ENCODE data around the gene GRIP1. TPM values are rescaled to one million over a fixed set of nuclear protein-coding genes. Genes with fewer than 3 reads are reported as not detected.

GRIP1 gene, protein sequence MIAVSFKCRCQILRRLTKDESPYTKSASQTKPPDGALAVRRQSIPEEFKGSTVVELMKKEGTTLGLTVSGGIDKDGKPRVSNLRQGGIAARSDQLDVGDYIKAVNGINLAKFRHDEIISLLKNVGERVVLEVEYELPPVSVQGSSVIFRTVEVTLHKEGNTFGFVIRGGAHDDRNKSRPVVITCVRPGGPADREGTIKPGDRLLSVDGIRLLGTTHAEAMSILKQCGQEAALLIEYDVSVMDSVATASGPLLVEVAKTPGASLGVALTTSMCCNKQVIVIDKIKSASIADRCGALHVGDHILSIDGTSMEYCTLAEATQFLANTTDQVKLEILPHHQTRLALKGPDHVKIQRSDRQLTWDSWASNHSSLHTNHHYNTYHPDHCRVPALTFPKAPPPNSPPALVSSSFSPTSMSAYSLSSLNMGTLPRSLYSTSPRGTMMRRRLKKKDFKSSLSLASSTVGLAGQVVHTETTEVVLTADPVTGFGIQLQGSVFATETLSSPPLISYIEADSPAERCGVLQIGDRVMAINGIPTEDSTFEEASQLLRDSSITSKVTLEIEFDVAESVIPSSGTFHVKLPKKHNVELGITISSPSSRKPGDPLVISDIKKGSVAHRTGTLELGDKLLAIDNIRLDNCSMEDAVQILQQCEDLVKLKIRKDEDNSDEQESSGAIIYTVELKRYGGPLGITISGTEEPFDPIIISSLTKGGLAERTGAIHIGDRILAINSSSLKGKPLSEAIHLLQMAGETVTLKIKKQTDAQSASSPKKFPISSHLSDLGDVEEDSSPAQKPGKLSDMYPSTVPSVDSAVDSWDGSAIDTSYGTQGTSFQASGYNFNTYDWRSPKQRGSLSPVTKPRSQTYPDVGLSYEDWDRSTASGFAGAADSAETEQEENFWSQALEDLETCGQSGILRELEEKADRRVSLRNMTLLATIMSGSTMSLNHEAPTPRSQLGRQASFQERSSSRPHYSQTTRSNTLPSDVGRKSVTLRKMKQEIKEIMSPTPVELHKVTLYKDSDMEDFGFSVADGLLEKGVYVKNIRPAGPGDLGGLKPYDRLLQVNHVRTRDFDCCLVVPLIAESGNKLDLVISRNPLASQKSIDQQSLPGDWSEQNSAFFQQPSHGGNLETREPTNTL
- total RNA-seq (2012; rRNA removed) (under 0.01 TPM in 2 replicates), polyA plus RNA-seq (2012; rRNA removed) (0.07 and 0.17 TPM in 2 replicates), Bru-seq, nascent RNA (percentile 7 among the genes with signal in this experiment), BruChase-seq, experiment 1, labeled RNA remaining after a 6-hour chase (percentile 7 among the genes with signal in this experiment), BruChase-seq, experiment 2, labeled RNA remaining after a 2-hour chase (percentile 4 among the genes with signal in this experiment)
- 0.01 TPM in 1 of 2 replicates, not detected in the other for polyA plus RNA-seq (2012; cell fraction: cytosol; rRNA removed)
- 0.10 TPM in 1 of 2 replicates, not detected in the other for polyA plus RNA-seq (2012; cell fraction: nucleus; rRNA removed; ENCODE audit: low replicate concordance)
- long read RNA-seq: 0 reads

DNA sequence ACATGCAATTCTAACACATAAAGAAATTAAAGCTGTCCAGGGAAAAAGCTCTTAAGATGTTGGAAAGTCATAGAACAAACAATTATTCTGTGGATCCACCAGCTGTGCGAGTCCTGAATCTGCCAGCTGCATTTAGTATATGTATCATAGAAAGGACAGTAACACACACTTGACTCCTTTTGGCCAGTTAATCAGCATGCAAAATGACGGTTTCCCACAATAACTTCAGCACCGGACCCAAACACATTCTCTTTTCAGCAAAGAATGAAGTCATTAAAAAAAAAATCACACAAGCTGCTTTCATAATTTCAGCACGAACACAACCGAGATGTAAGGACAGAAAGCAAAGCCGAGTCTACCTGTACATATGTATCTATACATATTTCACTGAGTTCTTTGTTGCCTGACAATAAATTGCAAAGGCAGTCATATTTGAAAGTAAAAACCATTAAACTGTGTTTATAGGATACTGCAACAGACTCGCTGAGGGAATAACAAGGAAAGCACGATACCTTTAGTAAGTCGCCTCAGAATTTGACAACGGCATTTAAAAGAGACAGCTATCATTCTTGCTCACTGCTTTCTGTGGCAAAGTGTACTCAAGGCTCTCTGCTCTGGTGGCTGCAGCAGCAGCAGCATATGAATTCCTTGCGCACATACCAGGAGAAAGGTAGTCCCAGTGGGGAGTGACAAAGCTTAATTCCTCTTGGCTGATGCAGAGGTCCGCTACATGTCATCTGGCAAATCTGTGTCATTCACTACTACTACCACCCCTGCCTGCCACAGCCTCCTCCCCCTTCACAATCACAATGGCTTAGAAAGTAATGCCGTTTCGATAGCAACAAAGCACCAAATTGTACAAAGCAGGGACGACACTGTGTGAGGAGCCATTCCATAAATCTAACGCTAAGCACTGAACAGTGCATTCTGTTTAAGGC lies at the start of gene GRIP1:
Gene GRIP1 (minus strand): TSS at position 739 of the 938 bp plus-strand sequence. CDS start 172 bp downstream, at position 567.
- Histone ChIP-seq H3K79me1 (ENCODE audit: low read depth in 1 of 2, low read length in 2 of 2) (no peaks in the 10 kb centered on the region), H3K23ac (ENCODE audit: low read depth, low read length) (no peak within 1 kb of the TSS), H3K9me1 (ENCODE audit: insufficient read depth, low read length) (no peaks in the 10 kb centered on the region), H2AK5ac (ENCODE audit: low read depth, low read length) (no peak within 1 kb of the TSS), H3K4me1 (ENCODE audit: control insufficient read depth, insufficient read depth, low read length) (no peaks in the 10 kb centered on the region), H2AK9ac (replicated peaks; ENCODE audit: low read depth, low read length, poor library complexity) (peak within 1 kb of the TSS; percentile 3), H3K4ac (ENCODE audit: low read depth, low read length) (no peak within 1 kb of the TSS), H3K4me2 (ENCODE audit: low read depth, low read length) (no peak within 1 kb of the TSS), H4K91ac (ENCODE audit: insufficient read depth, low read depth, low read length) (no peak within 1 kb of the TSS), H2BK120ac (ENCODE audit: low read depth, low read length) (no peak within 1 kb of the TSS), H3K4me3 (ENCODE audit: insufficient read depth, low read depth, low read length) (no peak within 1 kb of the TSS), H3K18ac (ENCODE audit: low read depth, low read length) (no peak within 1 kb of the TSS), H2AFZ (replicated peaks; ENCODE audit: low read length, poor library complexity) (no peak within 1 kb of the TSS), H4K8ac (ENCODE audit: low read depth in 2 of 2, low read length in 2 of 2) (no peak within 1 kb of the TSS), H3K9me3 (ENCODE audit: control insufficient read depth, insufficient read depth, low read length) (no peaks in the 10 kb centered on the region), H3K27me3 (ENCODE audit: control insufficient read depth, insufficient read depth, low read length) (no peaks in the 10 kb centered on the region), H2BK15ac (ENCODE audit: low read depth, low read length) (no peak within 1 kb of the TSS), H3K14ac (replicated peaks; ENCODE audit: low read depth, low read length) (no peak within 1 kb of the TSS), H3K9ac (ENCODE audit: low read depth, low read length) (no peak within 1 kb of the TSS), H2BK5ac (ENCODE audit: low read depth, low read length, poor library complexity, severe bottlenecking) (no peak within 1 kb of the TSS), H3K27ac (ENCODE audit: insufficient read depth, low read length) (no peak within 1 kb of the TSS), H3K56ac (ENCODE audit: extremely low read depth, insufficient read depth, low read length) (no peak within 1 kb of the TSS), H4K20me1 (ENCODE audit: insufficient read depth, low read length) (no peaks in the 10 kb centered on the region), H2BK20ac (ENCODE audit: low read depth, low read length) (no peak within 1 kb of the TSS), H3K36me3 (ENCODE audit: control insufficient read depth, insufficient read depth, low read length) (no peaks in the 10 kb centered on the region), H4K5ac (ENCODE audit: low read depth, low read length) (no peak within 1 kb of the TSS)
- in situ Hi-C loops (cut with MboI; ENCODE audit: low sequenced_read_pairs): no loop called here
- DNase-seq: no peak
- dilution Hi-C loops (cut with HindIII; ENCODE audit: low sequenced_read_pairs, unreplicated experiment): no loop called here
- POLR2A ChIA-PET (ENCODE audit: unreplicated experiment): no interaction called here
- intact Hi-C loops (cut with micrococcal nuclease): no loop called here
- BruUV-seq (replicated peaks): no TSS peak
- 63% methylated on average over 6 of the region's 16 CpGs; no CpG with 5 or more reads in 1 of the 2 experiments for WGBS, 2 experiments (ENCODE audit: extremely low coverage in 2 of 2, insufficient read length in 1 of 2)
- CTCF ChIA-PET: interaction anchor here (0.7 kb wide), 1 partner anchor 174 kb away, joined by 4 read pairs; no protein-coding TSS in a partner anchor
- ATAC-seq (ENCODE audit: low read depth): no peak
- TF ChIP-seq FOS (IDR thresholded peaks at IDR 0.05; ENCODE audit: low read depth, low read length): no peak
- no peak for TF ChIP-seq NFE2L2 (IDR thresholded peaks at IDR 0.05; ENCODE audit: low read depth, low read length)
- TF ChIP-seq RCOR1 (IDR thresholded peaks at IDR 0.05; ENCODE audit: insufficient replicate concordance, low read length): no peak
- no peak for TF ChIP-seq CEBPB (IDR thresholded peaks at IDR 0.05; ENCODE audit: low read depth, low read length)
- TF ChIP-seq, protein P1, sequence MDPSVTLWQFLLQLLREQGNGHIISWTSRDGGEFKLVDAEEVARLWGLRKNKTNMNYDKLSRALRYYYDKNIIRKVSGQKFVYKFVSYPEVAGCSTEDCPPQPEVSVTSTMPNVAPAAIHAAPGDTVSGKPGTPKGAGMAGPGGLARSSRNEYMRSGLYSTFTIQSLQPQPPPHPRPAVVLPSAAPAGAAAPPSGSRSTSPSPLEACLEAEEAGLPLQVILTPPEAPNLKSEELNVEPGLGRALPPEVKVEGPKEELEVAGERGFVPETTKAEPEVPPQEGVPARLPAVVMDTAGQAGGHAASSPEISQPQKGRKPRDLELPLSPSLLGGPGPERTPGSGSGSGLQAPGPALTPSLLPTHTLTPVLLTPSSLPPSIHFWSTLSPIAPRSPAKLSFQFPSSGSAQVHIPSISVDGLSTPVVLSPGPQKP (IDR thresholded peaks at IDR 0.05; ENCODE audit: borderline replicate concordance, low read depth, low read length): no peak
- no peak for TF ChIP-seq MXI1 (IDR thresholded peaks at IDR 0.05; ENCODE audit: borderline replicate concordance, low read depth, low read length)
- TF ChIP-seq CHD1 (IDR thresholded peaks at IDR 0.05; ENCODE audit: low read depth, low read length): no peak
- TF ChIP-seq, protein P2, sequence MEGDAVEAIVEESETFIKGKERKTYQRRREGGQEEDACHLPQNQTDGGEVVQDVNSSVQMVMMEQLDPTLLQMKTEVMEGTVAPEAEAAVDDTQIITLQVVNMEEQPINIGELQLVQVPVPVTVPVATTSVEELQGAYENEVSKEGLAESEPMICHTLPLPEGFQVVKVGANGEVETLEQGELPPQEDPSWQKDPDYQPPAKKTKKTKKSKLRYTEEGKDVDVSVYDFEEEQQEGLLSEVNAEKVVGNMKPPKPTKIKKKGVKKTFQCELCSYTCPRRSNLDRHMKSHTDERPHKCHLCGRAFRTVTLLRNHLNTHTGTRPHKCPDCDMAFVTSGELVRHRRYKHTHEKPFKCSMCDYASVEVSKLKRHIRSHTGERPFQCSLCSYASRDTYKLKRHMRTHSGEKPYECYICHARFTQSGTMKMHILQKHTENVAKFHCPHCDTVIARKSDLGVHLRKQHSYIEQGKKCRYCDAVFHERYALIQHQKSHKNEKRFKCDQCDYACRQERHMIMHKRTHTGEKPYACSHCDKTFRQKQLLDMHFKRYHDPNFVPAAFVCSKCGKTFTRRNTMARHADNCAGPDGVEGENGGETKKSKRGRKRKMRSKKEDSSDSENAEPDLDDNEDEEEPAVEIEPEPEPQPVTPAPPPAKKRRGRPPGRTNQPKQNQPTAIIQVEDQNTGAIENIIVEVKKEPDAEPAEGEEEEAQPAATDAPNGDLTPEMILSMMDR (conservative IDR thresholded peaks at IDR 0.05; ENCODE audit: low read depth, low read length): no peak
